SK-N-MC (cell line): ENCODE data around the gene LRP1-AS.

Experiments used
- EZH2 ChIP-seq: fragments of 200-600 bp; sonication (generic); IDR thresholded peaks from one replicate; pipeline ENCODE4 v1.6.1; 2017; ENCODE audit warnings: antibody characterized with exemption
- POLR2AphosphoS5 ChIP-seq: IDR thresholded peaks from 2 replicates; pipeline ENCODE4 v1.6.1; 2012; ENCODE audit warnings: mild to moderate bottlenecking, low read depth, low read length, borderline replicate concordance

- no peak for TF ChIP-seq POLR2AphosphoS5
- no peak for TF ChIP-seq EZH2
Measured at GRCh38 chr12:57195611-57196371, 48.4 kb upstream of the LRP1-AS start.
